EL (cell line): ENCODE results near the gene SH3BP2.
"Not testable (repeated sequence)": the region's sequence is repeated elsewhere in the genome, so short reads cannot be mapped to it uniquely, and the experiment has no call there.

ENCODE experiments used
- DNase-seq: peaks from one replicate; pipeline ENCODE4 v3.0.0-alpha.2; 2016

Gene SH3BP2

GRCh38 chr4:2792711-2793585, at the start of gene SH3BP2:
SH3BP2 (plus strand) TSS chr4:2793085; CDS start chr4:2820618, 27,533 bp downstream.
- DNase-seq = peak; percentile 81

GRCh38 chr4:2743518-2744445, 49.1 kb upstream of the SH3BP2 start:
- DNase-seq = no peak

- no peak for DNase-seq
Measured at GRCh38 chr4:2744576-2745270, 48.2 kb upstream of the SH3BP2 start.

- no peak for DNase-seq
Measured at GRCh38 chr4:2745516-2745915, 47.4 kb upstream of the SH3BP2 start.

GRCh38 chr4:2745981-2746806, 46.7 kb upstream of the SH3BP2 start:
- DNase-seq = peak; percentile 85

GRCh38 chr4:2746891-2747695, 45.8 kb upstream of the SH3BP2 start:
- DNase-seq = no peak

- DNase-seq = no peak
Measured at GRCh38 chr4:2750719-2751605, 41.9 kb upstream of the SH3BP2 start.

- no peak for DNase-seq
Measured at GRCh38 chr4:2753436-2753835, 39.4 kb upstream of the SH3BP2 start.

- no peak for DNase-seq
Measured at GRCh38 chr4:2754848-2755819, 37.8 kb upstream of the SH3BP2 start.

- peak; percentile 85 for DNase-seq
Measured at GRCh38 chr4:2755821-2756690, 36.8 kb upstream of the SH3BP2 start, which contains the start of gene TNIP2. TNIP2 (minus strand) TSS chr4:2756336; CDS start chr4:2756289, 47 bp downstream.

- no peak for DNase-seq
Measured at GRCh38 chr4:2756691-2757350, 36.1 kb upstream of the SH3BP2 start.

GRCh38 chr4:2757426-2757825, 35.5 kb upstream of the SH3BP2 start:
- DNase-seq = no peak

- no peak for DNase-seq
Measured at GRCh38 chr4:2761035-2761923, 31.6 kb upstream of the SH3BP2 start.

- no peak for DNase-seq
Measured at GRCh38 chr4:2762048-2762447, 30.8 kb upstream of the SH3BP2 start.

- DNase-seq = not testable (repeated sequence)
Measured at GRCh38 chr4:2762486-2763370, 30.2 kb upstream of the SH3BP2 start.
